ENCODE results near the gene CLDN34. TPM values are rescaled to one million over a fixed set of nuclear protein-coding genes. Genes with fewer than 3 reads are reported as not detected.
A peak's percentile ranks its signal among the peaks of the same experiment; 100 is the strongest.

Gene CLDN34, protein sequence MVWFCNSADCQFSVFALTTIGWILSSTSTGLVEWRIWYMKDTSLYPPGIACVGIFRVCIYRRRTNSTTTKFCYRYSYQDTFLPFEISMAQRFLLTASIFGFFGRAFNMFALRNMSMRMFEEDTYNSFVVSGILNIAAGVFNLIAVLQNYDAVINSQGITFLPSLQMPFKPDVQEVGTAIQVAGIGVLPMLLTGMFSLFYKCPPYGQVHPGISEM
- total RNA-seq: not detected

DNA sequence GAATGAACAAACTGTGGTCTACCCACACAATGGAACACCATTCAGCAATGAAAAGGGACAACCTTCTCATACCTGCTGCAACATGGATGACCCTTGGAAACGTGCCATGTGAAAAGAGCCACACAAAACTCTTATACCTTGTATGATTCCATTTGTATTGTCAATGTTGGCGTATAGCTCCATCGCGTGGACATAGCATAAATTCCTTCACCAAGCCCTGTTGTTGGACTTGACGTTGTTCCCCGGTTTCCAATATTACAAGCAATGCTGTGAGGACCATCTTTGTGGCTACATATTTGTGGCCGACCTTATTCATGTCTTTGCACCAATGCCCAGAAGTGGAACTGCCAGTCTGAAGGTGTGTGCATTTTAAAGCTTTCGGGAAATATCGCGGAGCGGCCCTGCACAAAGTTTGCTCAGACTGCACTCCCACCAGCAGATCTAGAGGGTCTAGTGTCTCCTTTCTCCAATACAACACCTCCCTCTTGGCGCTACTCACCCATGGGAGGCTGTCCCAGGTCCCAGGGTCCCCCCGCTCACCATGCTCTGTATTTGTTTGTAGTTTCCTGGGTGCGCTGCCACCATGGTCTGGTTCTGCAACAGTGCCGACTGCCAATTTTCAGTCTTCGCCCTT lies at the start of gene CLDN34:
TSS of gene CLDN34 (plus strand) at position 584 of the 634 bp plus-strand sequence. CDS start at position 584, 0 bp downstream.
- ATAC-seq (replicated peaks): no peak
- Mint-ChIP-seq H3K36me3 (ENCODE audit: low read depth) (no peaks in the 10 kb centered on the region), H3K27me3 (peaks cover 5% of the 10 kb centered on the region), H3K27ac (no peak within 1 kb of the TSS), H3K4me1 (no peaks in the 10 kb centered on the region), H3K9me3 (no peaks in the 10 kb centered on the region), H3K4me3 (no peak within 1 kb of the TSS)

DNA sequence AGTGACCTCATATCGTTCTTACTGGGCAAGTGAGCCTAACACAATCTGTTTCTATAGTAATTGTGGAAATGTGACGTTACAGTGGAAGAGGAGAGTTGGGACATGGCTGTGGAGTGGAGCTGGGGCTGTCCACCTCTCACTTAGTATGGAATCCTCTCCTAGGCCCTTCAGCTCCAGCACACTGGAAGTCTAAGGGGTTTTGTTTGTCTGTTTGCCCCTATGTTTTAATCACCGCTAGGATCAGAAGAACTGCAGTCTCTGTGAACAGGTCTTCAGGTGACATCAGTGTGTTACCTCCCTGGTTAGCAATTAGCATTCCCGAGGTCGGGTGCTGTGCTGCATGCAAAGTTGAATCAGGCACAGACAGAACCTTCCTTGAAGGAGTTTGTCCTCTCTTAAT lies 49.3 kb upstream of the CLDN34 start:
- Mint-ChIP-seq H3K36me3 (ENCODE audit: low read depth) (no peaks in the 10 kb centered on the region), H3K4me1 (no peaks in the 10 kb centered on the region), H3K4me3 (no peak overlapping the region), H3K27me3 (peaks cover 17% of the 10 kb centered on the region), H3K27ac (no peak overlapping the region), H3K9me3 (no peaks in the 10 kb centered on the region)
- ATAC-seq (replicated peaks): no peak

DNA sequence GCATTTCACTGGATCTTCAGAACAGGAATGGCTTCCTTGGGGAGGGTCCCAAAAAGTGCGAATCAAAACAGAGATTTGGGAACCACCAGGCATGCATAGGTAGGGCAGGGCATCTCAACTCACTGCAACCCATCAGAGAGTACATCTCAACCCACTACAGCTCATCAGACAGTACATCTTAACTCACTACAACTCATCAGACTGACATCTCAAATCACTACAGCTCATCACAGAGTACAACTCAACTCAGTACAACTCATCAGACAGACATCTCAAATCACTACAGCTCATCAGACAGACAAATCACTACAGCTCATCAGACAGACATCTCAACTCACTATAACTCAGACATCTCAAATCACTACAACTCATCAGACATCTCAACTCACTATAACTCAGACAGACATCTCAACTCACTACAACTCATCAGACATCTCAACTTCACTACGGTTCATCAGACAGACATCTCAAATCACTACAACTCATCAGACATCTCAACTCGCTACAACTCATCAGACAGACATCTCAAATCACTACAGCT lies 47.5 kb upstream of the CLDN34 start:
- no peak for ATAC-seq (replicated peaks)
- Mint-ChIP-seq H3K27me3 (peaks cover 14% of the 10 kb centered on the region), H3K4me3 (no peak overlapping the region), H3K9me3 (no peaks in the 10 kb centered on the region), H3K27ac (no peak overlapping the region), H3K4me1 (no peaks in the 10 kb centered on the region), H3K36me3 (ENCODE audit: low read depth) (no peaks in the 10 kb centered on the region)

DNA sequence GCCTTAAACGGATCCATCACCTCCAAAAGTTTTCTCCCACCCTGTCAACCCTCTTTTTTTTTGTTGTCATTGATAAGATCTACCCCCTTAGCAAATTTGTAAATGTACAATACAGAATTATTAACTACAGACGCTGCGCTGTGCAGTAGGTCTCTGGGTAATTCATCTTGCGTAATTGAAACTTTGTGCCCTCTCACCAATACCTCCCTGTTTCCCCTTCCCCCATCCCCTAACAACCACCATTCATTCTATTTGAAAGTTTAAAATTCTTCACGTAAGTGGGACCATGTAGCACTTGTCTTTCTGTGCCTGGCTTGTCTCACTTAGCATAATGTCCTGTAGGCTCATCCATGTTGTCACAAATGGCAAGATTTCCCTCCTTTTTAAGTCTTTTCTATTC lies 45.8 kb upstream of the CLDN34 start:
- Mint-ChIP-seq H3K27me3 (peaks cover 9% of the 10 kb centered on the region), H3K4me1 (no peaks in the 10 kb centered on the region), H3K27ac (no peak overlapping the region), H3K36me3 (ENCODE audit: low read depth) (no peaks in the 10 kb centered on the region), H3K4me3 (no peak overlapping the region), H3K9me3 (no peaks in the 10 kb centered on the region)
- ATAC-seq (replicated peaks): no peak

DNA sequence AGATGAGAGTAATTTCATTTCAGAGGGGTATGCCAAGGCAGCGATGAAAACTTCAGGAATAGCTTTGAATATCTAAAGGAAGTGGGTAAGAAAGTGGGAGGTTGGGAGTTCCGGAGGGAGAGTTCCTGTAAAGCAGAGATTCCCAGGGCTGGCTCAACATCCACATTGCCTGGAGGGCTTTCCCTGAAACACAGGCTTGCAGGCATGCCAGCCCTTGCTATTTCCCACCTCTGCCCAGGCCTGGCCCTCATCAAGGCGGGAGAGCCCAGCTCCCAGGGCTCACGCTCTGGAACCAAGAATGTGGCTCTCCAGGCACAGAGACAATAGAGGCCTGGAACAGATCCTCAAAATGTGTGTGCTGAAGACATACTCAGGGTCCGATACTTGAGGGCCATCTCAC lies 43.8 kb upstream of the CLDN34 start:
- H3K9me3 Mint-ChIP-seq: no peaks in the 10 kb centered on the region
- no peak for ATAC-seq (replicated peaks)
- H3K4me3 Mint-ChIP-seq: no peak overlapping the region
- H3K27ac Mint-ChIP-seq: no peak overlapping the region
- no peaks in the 10 kb centered on the region for H3K4me1 Mint-ChIP-seq
- H3K27me3 Mint-ChIP-seq: peaks cover 6% of the 10 kb centered on the region
- no peaks in the 10 kb centered on the region for H3K36me3 Mint-ChIP-seq (ENCODE audit: low read depth)

DNA sequence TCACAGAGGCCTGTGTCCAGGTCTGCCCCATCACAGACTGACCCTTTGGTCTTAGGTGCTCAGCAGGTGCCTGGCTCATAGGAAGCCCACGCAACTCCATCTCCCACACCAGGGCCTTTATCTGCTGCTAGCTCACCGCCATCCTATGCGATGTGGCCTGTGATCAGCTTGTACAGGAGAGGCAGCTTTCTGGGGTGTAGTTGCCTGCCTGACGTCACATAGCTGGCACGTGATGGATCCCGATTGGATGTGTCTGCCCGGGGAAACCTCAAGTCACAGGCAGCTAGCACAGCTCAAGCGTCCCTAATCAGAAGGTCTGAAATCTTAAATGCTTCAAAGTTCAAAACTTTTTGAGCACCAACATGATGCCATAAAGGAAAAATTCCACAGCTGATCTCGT lies 41.2 kb upstream of the CLDN34 start:
- Mint-ChIP-seq H3K36me3 (ENCODE audit: low read depth) (no peaks in the 10 kb centered on the region), H3K27ac (no peak overlapping the region), H3K4me1 (no peaks in the 10 kb centered on the region), H3K27me3 (peaks cover 6% of the 10 kb centered on the region), H3K9me3 (no peaks in the 10 kb centered on the region), H3K4me3 (no peak overlapping the region)
- no peak for ATAC-seq (replicated peaks)

DNA sequence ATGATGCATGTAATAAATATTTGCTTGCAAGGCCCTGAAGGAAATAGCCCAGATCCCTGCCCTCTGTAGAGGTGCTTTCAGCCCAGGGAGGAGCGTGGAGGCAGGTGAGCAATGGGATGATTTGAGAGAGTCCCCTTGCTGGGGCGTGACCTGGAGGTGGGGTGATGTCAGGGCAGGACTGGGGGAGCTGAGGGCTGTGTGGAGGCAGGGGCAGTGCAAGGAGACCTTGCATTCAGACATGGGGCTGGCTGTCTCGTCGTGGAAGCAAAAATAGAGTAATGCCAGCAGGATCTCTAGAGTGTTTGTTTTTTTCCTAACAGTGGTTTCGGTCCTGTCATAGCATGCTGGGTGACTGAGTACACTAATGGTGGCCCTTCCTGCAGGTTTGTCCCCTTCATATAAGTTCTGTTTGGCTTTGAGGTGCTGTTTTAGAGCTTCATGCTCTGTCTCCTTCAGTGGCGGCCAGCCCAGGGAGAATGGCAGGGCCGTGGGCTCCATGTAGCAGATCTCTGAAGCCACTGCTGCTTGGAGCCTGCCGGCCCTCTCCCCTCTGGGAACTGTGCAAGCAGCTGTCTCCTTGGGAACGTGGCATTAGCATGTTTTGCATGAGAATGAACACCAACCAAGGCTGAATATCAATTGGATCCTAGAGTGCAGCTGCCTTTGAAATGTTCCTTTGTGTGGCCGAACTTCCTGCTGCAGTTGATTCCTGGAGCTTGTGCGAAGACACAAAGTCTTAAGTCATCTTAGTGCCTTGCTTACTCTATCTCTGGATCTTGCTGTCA lies 39.3 kb upstream of the CLDN34 start:
- H3K27ac Mint-ChIP-seq: no peak overlapping the region
- no peaks in the 10 kb centered on the region for H3K4me1 Mint-ChIP-seq
- H3K36me3 Mint-ChIP-seq (ENCODE audit: low read depth): no peaks in the 10 kb centered on the region
- H3K27me3 Mint-ChIP-seq: peaks cover 6% of the 10 kb centered on the region
- H3K9me3 Mint-ChIP-seq: no peaks in the 10 kb centered on the region
- no peak for ATAC-seq (replicated peaks)
- no peak overlapping the region for H3K4me3 Mint-ChIP-seq

DNA sequence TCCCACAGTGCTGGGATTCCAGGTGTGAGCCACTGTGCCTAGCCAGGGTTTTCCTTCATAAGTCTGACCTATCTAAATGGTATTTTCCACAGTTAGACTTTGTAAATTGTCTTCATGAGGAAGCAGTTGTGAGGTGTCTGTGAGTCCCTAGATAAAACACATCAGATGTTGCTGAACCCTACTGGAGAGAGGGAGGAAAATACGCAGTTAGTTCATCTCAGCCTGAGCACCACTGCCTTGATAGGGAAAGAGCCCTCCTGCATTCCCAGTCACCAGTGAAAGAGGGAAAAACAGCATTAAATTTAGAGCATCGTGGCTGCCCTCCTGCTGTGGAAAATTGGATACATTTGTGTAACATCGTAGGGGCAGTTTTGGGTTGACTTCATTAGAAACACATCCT lies 31.7 kb upstream of the CLDN34 start:
- no peak overlapping the region for H3K27ac Mint-ChIP-seq
- H3K9me3 Mint-ChIP-seq: no peaks in the 10 kb centered on the region

DNA sequence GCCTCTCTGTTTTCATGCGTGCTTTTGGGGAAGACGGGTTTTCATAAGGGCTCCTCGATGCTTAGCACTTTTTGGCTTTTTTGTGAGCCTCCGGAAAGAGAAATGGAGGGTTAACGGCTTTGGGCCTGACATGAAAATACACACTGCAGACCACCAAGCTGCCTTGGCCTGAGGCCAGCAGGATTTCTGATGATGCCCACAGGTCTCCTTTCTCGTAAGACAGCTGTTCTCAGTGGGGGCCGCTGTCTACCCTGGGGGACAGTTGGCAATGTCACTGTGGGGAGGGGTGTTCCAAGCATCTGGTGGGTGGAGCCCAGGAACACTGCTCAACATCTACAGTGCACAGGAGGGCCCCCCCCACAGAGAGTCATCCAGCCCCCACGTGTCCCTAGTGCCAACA lies 29.4 kb upstream of the CLDN34 start:
- Mint-ChIP-seq H3K4me1 (peaks cover 4% of the 10 kb centered on the region), H3K9me3 (no peaks in the 10 kb centered on the region), H3K27ac (no peak overlapping the region), H3K27me3 (no peaks in the 10 kb centered on the region), H3K36me3 (ENCODE audit: low read depth) (no peaks in the 10 kb centered on the region), H3K4me3 (no peak overlapping the region)
- ATAC-seq (replicated peaks): no peak

More for the DNA sequence above, 31.7 kb upstream of the CLDN34 start:
- ATAC-seq (replicated peaks): no peak
- no peaks in the 10 kb centered on the region for H3K27me3 Mint-ChIP-seq
- H3K4me1 Mint-ChIP-seq: no peaks in the 10 kb centered on the region
- no peaks in the 10 kb centered on the region for H3K36me3 Mint-ChIP-seq (ENCODE audit: low read depth)
- H3K4me3 Mint-ChIP-seq: no peak overlapping the region

DNA sequence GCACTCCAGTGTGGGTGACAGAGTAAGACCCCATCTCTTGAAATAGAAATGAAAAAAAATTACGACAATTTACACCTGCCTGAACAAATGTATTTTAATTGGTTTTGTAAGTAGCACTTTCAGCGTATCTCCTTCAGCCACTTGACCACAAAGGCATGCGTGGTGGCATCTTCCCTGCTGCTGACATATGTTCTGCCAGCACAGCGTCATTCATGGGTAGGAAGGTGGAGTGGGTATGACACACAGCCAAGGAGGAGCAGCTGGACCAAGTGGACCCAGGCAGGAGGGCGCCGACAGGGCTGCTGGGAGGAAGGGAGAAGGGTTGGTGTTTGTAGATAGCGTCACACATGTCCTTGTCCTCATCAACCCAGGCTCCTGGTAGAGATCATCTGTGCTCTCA lies 28.6 kb upstream of the CLDN34 start:
- Mint-ChIP-seq H3K4me1 (peaks cover 4% of the 10 kb centered on the region), H3K27me3 (peaks cover 4% of the 10 kb centered on the region), H3K9me3 (no peaks in the 10 kb centered on the region), H3K36me3 (ENCODE audit: low read depth) (no peaks in the 10 kb centered on the region), H3K27ac (no peak overlapping the region), H3K4me3 (no peak overlapping the region)
- ATAC-seq (replicated peaks): no peak

DNA sequence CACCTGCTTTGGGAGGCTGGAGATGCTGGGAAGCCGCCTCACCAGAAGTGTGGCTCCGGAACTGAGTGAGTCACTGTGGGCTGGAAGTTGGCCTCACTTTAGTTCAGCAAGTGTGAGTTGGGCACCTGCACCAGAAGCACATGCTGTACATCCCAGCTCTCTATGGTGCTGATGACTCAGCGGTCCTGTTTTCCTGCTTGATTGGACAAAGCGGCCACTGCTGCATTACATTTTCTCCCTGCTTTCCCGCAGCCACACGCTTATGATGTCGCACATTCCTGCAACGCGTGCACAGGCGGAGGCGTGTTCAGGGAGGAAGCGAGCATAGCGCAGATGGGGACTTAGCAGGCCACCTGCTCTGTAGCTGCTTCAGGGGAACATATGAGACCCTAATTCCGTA lies 26.7 kb upstream of the CLDN34 start:
- Mint-ChIP-seq H3K4me3 (no peak overlapping the region), H3K36me3 (ENCODE audit: low read depth) (no peaks in the 10 kb centered on the region), H3K27me3 (peaks cover 4% of the 10 kb centered on the region), H3K4me1 (peaks cover 4% of the 10 kb centered on the region), H3K27ac (no peak overlapping the region), H3K9me3 (no peaks in the 10 kb centered on the region)
- ATAC-seq (replicated peaks): no peak

DNA sequence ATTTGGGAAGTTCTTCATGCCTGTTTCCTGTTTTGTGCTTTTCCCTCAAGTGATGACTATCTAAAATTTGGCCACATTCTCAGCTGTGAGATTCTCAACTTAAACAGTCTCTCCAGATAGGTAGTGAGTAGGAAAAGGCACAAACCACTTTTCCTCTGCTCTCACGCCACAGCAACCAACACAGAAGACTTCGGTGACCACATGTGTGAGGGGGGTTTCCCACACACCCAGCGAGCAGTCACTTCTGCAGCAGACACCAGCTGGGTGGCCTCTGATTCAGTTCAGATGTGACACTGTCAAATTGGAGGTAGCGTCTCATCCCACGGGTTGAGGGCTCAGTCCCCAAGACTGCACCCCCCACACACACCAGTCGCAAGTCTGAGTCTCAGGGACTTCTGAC lies 25.1 kb upstream of the CLDN34 start:
- Mint-ChIP-seq H3K27me3 (peaks cover 4% of the 10 kb centered on the region), H3K27ac (peak overlapping the region; percentile 84), H3K4me3 (peak overlapping the region; percentile 59), H3K9me3 (no peaks in the 10 kb centered on the region), H3K36me3 (ENCODE audit: low read depth) (no peaks in the 10 kb centered on the region), H3K4me1 (peaks cover 4% of the 10 kb centered on the region)
- peak; percentile 91 for ATAC-seq (replicated peaks)

DNA sequence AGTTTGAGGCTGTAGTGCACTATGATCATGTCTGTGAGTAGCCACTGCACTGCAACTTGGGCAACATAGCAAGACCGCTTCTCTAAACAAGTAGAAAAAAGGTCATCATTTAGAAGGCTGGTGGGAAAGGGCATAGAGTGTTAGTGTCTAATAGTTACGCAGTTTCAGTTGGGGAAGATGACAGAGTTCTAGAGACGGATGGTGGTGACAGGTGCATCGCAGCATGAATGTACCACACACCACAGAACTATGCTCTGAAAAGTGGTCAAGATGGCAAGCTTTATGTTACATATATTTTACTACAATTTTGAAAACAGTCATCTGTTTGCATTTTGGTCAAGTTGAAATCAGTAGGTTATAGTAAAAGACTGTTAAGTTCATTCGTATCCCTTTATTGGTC lies 23.7 kb upstream of the CLDN34 start:
- Mint-ChIP-seq H3K27ac (no peak overlapping the region), H3K36me3 (ENCODE audit: low read depth) (no peaks in the 10 kb centered on the region), H3K4me1 (peaks cover 4% of the 10 kb centered on the region), H3K4me3 (no peak overlapping the region), H3K27me3 (peaks cover 7% of the 10 kb centered on the region), H3K9me3 (no peaks in the 10 kb centered on the region)
- ATAC-seq (replicated peaks): no peak

DNA sequence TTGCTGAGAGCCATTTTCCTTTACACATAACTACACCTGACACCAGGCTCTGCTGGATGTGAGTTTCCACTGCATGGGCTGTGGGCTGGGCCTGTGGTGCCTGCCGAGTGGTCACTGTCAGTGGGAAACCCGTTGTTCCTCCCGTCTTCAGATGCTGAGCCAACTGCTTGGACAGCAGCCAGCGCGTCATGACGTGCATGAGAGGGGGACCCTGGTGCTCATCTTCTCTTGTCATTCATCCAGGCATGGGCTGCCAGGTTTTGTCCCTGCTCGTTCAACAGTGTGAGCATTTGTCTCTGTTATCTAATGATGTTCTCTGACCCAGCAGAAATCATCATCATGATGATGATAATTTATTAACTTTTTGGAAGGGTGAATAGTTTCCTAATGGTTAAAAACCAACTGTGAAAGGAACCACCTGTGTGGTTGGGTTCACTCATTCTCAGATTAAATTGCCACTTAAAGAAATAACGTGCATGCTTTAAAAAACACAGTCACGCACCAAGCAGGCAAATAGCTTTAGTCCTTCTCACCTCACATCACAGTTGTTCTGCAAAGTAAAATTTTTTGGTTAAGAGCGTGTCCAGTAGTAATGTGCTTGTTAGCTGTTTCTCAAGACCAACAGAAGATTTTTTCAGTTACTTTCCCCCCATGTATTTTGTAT lies 19.9 kb upstream of the CLDN34 start:
- ATAC-seq (replicated peaks): no peak
- Mint-ChIP-seq H3K4me3 (no peak overlapping the region), H3K9me3 (no peaks in the 10 kb centered on the region), H3K4me1 (no peaks in the 10 kb centered on the region), H3K27ac (no peak overlapping the region), H3K27me3 (peaks cover 12% of the 10 kb centered on the region), H3K36me3 (ENCODE audit: low read depth) (no peaks in the 10 kb centered on the region)

All from activated T-helper 17 cell treated with anti-CD3 and anti-CD28 coated beads, Interleukin-2, amount 50 U/mL, for 72 hours (primary cell).